Stomach (tissue), 4 donors: Measurements from ENCODE around the gene CTSF.

Source experiments
- POLR2A ChIP-seq, 4 donors: fragments of 450-650 bp; IDR thresholded peaks; one replicate each; pipeline ENCODE4 v1.6.1; 2016; ENCODE audit warnings: antibody characterized with exemption in 4 of 4, control low read depth in 2 of 4, mild to moderate bottlenecking in 1 of 4, moderate library complexity in 1 of 4
- POLR2AphosphoS5 ChIP-seq, 3 donors: sonication (generic); formaldehyde crosslinking; IDR thresholded peaks; one replicate each; pipeline ENCODE4 v1.6.1; 2016; ENCODE audit warnings: antibody characterized with exemption in 3 of 3
- TF ChIP-seq, protein P1 (sequence below), 7 experiments: fragments of 450-650 bp in 4 of 7; fragments of 200-600 bp in 3 of 7; sonication (generic) in 3 of 7; IDR thresholded peaks; one replicate each; pipeline ENCODE4 v1.5.1; 2016 to 2019; ENCODE audit warnings: antibody characterized with exemption in 7 of 7, control low read depth in 2 of 7, mild to moderate bottlenecking in 1 of 7

DNA sequence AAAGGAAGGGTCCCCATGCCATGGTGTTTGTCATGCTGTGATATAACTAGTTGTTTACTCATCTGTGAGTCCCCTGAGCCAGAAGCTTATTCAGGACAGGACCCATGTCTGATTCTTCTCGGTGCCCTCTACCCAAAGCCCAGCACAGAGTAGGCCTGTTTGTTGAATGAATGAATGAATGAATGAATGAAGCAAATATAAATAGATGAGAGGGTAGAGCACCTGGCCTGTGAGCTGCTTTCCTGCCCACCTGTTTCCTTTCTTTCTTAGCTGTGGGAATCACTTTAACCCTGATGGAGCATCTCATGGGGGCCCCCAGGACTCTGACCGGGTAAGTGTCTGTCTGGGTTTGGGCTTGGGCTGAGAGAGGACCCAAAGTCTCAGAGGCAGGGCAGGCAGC lies 31.8 kb upstream of the CTSF start:
- TF ChIP-seq POLR2A (IDR thresholded peaks at IDR 0.05) = no peak
- no peak for TF ChIP-seq POLR2AphosphoS5 (IDR thresholded peaks at IDR 0.05)
- TF ChIP-seq, protein P1, sequence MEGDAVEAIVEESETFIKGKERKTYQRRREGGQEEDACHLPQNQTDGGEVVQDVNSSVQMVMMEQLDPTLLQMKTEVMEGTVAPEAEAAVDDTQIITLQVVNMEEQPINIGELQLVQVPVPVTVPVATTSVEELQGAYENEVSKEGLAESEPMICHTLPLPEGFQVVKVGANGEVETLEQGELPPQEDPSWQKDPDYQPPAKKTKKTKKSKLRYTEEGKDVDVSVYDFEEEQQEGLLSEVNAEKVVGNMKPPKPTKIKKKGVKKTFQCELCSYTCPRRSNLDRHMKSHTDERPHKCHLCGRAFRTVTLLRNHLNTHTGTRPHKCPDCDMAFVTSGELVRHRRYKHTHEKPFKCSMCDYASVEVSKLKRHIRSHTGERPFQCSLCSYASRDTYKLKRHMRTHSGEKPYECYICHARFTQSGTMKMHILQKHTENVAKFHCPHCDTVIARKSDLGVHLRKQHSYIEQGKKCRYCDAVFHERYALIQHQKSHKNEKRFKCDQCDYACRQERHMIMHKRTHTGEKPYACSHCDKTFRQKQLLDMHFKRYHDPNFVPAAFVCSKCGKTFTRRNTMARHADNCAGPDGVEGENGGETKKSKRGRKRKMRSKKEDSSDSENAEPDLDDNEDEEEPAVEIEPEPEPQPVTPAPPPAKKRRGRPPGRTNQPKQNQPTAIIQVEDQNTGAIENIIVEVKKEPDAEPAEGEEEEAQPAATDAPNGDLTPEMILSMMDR (IDR thresholded peaks at IDR 0.05) = no peak
